Mesenteric fat pad (tissue), 1 donor: ENCODE data around the gene CHGA. TPM values are rescaled to one million over a fixed set of nuclear protein-coding genes. Genes with fewer than 3 reads are reported as not detected.

Experiments used
- DNase-seq: peaks from one replicate; pipeline ENCODE4 v3.0.0-alpha.2; 2020; ENCODE audit warnings: low spot score
- total RNA-seq: library from RNA; stranded (reverse); fragmentation: NEBNext Ultra II Directional; extraction: Animal tissue kit (Norgen Biotek cat#: 25700); gene quantifications from one replicate; pipeline ENCODE4 v1.2.1, GENCODE V29; 2021
- donor health status: DM: yes; HTN: yes; CAD: no.

The CHGA gene
- total RNA-seq, 1 donor from 2014 or later = 0.22 TPM

DNA sequence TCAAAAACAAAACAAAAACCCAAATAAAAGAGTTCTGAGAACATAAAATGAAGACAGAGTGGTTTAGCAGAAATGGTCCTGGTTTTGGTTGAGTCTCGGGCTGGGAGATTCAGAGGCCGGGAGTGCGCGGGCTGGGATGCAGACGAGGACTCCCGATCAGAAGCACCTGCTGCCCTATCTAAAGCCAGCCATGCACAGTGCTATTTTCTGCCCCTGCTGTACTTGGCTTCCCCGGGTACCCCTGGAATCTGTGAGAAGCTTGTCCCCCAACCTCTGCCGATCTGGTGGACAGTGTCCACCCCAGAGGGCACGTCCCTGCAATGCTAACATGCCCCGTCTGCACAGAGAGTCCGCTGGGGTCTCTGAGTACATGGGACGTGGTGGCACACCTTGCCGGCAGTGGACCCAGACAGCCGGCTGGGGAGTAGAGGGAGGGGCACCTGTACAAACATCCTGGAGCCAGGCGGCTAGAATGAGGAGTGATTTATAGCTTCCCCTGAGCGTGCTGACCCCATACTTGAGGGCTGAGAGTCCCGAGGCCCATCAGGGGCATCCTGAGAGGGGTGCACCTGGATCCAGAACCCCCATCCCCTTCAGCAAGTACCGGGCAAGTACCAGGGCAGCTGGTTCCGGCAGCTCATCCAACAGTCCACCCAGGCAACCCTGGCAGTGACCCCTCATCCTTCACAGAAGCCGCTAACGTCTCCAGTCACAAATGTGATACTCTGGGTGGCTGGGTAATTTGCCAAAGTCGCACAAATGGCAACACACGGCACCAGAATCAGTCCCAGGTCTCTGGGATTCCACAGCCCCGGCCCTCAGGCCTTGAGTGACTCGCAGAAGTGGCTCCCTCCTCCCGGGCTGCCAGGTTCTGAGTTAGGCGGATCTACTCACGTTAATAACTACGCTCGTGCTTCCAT is 37.1 kb downstream of the CHGA start:
- DNase-seq = no peak

DNA sequence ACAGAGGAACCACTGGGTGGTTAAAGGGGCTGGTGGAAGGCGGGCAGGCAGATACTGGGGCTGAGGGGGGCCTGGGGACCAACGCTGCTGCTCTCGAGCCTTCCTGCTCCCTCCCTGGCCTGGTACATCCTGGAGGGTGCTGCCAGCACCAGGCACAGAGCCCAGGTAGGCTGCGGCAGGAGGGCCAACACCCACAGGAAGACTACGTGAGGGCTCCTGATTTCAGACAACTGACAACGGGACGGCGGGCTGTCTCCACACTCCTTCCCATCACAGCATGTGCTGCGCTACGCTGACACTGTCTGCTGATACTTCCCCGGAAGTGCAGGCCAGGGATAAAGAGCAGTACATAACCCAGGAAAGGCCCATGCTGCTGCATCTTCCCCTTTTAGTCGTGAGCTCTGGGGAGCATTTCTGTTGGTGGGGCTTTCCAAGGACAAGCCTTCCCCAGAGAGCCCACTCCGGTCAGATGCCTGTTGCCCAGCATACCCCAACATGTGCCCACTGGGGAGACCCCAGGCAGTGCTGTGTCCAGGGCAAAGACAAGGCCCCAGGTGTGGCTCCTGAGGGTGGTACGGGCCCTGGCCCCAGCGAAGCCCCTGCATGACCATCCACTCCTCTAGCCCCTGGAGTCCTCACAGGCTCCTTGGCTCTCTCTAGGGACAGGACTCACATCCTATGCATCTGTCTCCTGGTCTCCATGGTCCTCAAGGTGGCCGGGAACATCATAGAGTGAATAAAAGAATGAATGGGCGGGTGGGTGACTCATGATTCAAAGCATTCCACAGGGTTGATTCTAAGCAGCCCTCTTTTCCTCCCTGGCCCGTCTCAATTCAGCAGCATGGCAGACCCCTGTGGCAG is 38.0 kb downstream of the CHGA start:
- DNase-seq = no peak

DNA sequence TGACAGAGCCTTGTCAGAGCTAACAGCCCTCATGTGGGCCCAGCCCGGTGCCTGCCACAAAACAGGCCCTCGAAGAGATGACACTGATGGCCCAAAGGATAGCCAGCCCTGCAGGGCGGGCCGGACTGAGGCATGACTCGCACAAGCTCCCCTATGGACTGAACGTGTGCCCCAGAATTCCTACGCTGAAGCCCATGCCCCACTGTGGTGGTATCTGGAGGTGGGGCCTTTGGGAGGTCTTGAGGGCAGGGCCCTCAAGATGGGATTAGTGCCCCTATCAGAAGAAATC is 38.6 kb downstream of the CHGA start:
- DNase-seq = no peak

DNA sequence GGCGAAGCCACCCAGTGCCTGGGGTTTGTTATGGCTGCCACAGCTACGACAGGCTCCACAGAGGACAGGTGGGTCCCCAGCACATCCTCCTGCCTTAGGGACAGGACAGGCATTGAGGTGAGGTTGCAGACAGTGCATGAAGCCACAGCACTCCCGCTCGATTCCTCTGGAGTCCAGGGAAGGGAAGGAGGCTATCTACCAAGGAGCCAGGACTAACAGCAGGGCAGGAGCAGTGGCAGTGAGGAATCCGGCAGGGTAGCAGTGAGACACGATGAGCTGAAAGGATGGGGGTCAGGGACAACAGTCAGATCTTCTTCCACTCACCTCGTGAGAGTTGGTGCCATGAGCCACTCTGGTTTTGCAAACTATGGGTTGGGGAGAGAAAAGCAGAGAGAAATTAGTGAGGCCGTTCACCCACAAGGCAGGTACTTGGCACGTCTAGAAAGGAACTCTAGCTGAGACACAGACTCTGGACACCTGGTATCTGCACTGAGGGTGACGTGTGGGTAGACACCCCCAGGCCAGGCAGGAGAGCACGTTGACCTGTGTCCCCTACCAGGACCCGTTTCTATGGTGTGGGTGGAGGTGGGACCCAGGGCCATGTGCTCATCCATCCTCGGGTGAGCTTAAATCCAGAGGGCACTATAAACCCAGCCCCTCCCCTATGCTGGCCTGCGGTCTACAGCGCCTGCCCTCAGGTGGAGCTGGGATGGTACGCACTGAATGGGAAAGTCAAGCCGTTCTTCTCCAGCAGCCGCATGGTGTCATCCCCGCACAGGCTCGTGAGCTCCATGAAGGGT is 39.3 kb downstream of the CHGA start:
- DNase-seq = no peak

DNA sequence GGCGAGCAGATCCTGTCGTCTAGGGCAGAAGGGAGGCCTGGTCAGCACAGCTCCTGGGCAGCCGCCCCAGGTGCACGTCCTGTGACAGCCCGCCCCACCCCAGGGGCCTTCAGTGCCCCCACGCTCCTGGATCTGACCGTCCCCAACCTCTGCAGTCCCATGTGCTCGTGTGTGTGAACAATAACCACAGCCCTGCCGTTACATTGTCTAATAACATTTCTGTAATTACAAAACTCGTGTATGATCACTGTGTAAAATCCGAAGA is 39.8 kb downstream of the CHGA start:
- no peak for DNase-seq

DNA sequence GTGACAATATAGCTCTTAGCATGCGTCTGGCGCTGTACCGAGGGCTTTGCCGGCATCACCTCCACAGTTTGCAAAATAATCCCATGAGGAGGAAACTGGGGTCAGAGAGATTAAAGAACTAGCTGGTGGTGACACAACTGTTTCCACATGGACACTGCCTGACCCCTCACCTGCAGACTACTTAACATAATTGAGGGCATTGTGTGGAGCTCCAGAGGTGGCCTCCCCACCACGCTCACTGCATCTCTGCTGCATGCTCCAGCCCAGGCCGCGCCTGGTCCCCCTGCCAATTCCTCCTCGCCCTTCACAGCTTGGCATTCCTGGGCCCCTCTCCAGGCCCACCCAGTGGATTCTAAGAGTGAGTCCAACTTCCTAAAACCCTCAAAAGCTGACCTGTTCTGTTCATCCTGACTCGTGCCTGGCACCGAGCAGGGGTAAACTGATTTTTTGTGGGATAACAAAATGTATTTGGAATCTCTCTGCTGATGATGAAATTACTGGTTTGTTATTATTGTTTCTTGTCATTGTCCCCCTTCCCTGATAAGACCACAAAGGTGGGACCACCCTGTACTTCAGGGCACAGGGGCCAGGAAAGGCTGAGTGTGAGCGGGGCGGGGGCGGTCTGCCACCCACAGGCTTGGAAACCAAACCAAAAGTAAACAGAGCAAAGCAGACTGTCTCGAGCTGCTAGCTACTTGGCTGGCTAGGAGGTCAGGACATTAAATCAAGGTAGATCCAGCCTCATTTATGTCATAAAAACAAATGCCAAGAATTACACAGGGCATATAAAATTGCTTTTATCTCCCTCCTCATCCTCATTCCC is 40.6 kb downstream of the CHGA start:
- DNase-seq = no peak

DNA sequence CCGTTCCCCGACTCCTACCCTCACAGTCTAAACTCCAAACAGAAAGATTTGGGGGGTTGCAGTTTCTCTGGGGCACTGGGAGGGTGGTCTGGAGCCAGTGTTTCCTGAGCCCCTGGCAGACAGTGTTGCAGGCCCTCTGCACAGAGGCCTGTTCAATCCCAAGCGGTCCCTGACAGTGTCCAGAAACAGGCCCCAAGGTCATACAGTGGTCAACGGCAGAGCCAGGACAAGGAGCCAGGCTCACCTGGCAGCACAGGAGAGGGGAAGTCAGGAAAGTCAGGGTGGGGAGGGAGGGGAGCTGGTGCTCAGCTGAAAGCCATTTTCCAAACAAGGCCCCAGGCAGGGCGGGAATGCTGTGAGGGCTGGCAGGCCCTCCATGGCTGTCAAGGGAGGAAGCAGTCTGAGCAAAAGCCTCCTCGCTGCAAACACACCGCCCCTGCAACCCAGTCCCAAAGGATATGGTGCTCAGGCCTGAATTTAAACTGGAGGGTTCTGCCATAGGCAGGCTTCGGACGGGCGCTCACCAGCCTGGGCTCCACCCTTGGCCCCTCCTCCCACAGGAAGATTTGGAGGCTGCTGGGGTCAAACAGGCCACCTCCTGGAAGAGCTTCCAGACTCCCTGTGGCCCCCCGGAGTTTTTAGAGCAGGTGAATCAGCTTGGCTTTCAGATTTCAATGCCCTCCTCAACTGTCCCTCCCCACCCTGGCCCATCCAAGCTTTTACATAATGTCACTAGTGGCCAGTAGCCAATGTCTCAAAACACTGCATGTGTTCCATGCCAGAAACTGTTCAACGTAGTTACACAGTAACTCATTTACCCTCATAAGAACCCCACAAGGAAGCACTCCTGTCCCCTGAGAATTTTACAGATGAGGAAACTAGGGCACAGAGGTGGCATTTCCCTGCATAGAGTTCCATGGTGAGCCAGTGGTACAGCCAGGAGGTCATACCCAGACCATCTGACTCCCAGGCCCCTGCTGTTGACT is 41.5 kb downstream of the CHGA start:
- DNase-seq = no peak

DNA sequence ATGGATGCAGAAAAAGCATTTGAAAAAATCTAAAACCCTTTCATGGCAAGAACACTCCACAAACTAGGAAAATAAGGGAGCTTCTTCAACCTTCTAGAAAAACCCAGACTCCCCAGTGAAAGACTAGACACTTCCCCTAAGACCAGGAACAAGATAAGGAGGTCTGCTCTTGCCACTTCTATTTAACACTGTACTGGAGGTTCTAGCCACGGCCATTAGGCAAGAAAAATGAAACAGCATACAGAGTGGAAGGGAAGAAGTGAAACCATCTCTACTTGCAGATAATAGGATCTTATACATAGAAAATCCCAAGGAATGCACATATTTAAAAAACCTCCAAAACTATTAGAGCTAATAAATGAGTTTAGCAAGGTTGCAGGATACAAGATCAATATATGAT is 42.3 kb downstream of the CHGA start:
- DNase-seq = no peak

DNA sequence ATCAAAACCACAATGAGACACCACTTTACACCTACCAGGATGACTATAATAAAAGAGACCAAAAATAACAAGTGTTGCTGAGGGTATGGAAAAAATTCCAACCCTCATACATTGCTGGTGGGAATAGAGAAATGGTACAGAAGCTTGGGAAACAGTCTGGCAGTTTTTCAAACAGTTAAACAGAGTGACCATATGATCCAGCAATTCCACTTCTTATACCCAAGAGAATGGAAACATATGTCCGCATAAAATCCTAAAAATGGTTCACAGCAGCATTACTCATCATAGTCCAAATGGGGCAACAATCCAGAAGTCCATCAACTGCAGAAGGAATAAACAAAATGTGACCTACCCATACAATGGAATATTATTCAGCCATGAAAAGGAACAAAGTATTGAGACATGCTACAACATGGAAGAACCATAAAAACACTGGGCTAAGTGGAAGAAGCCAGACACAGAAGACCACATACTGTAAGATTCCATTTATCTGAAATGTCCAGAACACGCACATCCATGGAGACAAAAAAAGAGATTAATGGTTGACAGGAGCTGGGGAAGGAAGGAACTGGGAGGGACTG is 44.5 kb downstream of the CHGA start:
- DNase-seq = no peak

DNA sequence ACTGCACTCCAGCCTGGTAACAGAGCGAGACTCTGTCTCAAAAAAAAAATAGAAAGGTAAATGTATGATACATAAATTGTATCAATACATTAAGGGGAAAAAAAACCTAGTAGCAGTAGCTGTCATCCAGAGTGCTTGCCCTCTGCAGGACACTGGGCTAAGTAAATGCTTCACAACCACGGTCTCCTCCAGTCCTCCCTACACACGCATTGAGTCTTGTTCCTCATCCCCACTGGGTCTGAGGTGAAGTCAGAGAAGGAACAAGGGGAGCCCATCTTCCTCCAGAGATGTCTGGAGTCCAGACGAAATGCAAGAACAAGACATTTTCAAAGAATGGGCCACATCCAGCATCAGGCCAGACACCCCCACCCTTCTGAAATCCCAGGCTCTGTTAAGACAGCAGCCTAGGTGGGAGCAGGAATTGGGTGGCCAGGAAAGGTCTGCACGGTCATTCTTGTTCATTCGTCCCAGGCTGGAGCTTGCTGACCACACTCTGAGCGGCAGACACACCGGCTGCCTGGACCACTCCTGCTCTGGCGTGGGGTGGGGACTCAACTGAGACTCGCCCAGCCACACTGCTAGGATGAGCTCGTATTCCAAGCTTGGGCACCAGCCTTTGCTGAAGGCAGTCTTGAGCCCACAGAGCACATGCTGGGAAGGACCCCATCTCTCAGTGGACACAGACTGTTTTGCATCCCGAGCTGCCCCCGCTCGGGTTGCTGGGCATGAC is 45.5 kb downstream of the CHGA start:
- no peak for DNase-seq

DNA sequence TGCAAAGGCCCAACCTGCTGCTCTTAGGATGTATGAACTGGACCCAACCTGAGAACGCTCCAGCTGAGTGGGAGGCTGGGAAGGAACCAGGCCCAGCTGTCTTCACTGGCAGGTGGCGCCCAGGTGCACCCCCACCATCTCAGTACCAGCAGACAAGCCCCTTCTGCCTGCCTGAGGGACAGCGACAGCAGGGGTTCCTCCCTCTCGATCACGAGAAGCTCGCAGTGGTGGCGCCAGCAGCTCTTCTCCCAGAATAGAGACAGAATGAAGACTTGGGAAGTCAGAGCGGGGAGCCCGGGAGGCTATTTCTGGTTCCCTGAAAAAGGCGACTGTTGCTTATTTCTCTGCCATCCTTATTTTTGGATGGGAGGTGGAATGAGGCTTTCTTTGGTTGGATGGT is 46.5 kb downstream of the CHGA start:
- no peak for DNase-seq

DNA sequence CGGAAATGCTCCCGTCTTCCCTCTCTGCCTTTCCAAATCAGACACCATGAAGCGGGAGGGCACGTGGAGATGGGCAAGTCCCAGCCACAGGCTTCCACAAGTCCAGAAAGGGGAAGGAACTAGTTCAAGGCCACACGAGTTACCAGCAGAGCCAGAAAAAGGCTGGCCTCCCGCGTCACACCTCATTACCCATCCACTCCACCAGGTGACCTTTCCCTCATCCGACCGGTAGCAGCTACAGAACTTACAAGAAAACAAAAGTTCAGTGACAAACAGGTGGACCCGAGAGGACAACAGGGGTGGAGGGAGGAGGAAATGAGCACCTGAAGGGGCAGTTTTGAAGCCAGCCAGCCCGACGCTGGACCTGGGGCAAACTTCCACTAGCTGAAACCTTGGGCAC is 46.9 kb downstream of the CHGA start:
- DNase-seq = no peak

DNA sequence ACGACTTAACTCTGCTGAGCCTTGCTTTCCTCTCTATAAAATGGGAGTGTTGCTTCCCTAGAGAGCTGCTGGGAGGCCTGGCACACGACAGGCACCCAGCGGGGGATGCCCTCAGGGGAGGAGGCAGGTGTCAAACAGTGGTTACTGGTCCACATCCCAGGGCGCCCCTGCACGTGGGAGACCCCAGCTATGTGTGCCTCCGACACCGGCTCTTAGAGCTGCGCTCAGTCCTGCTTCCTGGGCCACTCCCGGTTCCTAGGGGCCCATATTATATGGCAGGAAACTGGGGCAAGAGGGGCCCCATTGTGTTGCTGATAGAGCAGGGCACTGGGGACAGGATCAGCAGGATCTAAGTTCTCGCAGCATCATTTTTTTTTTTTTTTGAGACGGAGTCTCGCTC is 47.3 kb downstream of the CHGA start:
- no peak for DNase-seq

DNA sequence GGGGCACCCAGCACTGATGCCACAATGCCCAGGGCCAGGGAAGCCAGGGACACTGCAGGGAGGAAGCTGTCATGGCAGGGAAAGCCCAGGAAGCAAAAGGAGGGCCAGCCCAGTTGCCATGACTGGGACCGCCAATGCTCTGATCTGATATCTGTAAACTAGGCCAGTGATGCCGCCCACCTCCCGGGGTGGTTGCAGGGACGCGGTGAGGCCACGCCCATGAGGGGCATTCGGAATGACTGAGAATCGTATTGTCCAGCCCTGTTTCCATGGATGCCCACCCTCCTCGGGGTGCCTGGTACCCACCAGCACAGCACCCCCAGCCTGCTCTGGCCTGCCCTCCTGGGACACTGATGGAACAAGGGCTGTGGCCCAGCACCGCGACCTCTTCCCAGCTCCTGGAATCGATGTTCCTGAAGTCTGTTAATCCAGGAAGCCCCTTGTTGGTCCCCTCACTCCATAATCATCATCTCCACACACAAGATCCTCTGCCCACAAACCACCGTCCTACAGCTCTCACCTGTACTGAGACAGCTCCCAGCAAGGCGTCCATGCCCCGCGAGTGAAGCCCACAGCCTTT is 48.7 kb downstream of the CHGA start:
- no peak for DNase-seq

DNA sequence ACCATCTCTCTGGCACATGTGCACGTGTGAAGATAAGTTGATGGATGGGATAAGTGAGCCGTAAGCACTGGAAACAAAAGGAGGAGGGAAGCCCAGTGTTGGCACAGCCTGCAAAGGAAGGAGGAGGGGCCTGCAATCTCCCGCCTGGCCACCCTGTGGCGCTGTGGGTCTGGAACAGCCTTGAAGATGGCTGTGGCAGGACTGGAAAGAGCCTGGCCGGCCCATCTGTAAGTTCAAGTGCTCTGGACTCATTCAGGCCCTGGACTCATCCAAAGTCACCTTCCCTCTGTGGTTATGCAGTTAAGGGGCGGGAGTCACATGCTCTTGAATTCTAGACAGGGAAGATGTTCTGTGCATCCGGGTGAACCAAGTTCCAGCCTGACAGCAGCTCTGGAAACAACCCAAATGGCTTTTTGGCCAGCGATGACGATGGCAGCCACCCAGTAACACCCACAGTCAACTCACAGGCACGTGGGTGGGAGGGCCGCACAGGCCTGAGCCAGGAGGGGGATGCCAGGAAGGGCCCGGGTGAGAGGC is 50.4 kb downstream of the CHGA start:
- no peak for DNase-seq

DNA sequence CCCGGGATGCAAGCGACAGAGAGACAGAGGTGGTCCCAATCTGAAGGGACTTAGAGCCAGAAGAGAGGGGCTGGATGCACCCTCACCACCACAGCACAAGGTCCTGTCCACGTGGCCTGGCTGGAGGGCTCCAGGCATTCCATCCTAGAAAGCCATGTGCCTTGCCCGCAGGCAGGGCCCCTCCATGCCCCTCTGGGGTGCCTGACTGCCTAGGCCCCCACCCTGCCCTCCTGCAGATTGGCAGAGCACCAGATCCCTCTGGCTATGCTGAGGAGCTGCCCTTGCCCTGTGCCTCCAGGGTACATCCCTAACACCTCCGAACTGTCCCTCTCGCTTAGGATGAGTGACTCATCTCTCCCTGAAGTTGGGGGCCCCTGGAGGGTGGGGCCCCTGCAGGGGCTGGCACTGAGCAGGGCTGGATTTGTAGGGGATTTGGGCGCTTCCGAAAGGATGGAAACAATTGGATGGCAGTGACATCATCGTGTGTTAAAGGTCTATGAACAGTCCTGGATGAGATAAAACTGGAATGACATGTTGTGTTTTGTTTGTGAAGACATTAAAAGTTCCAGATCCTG is 50.9 kb downstream of the CHGA start:
- no peak for DNase-seq

DNA sequence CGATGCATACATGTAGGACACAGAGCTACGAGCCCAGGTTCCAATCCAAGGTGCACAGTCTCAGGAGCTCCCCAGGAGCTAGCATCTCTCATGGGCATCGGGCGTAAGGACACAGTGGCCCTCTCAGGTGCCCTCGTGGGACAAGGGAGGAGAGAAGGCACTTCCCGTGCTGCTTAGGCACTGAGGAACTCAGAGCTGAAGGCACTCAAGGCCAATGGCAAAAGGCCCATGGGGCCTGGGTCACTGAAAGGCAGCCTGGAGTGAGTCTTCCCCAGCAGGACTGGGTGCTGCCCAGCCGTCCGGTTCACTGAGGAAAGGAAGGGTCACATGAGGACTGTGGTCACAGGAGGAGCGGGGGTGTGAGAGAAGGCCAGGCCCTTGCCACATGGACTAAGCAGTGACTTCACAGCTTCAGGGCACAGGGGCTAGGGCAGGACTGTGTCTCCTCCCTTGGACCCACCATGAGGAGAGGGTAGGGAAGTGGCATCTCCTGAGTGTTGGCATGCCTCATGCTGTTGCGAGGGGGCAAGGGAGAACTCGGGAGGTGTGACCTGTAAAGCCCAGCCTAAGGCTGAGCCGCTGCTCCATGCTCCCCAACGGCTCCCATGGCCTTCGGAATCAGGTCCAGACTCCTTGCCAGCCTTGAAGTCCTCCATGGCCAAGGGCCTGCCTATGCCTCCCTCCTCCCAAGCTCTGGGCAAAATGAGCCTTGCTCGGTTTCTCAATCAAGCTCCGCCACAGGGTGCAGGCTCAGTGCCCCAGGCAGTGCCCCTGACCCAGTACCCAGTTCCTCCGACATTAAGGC is 51.8 kb downstream of the CHGA start:
- no peak for DNase-seq
